Loucy (cell line): Measurements from ENCODE around the gene SUCLG2.

Experiments
- H2AFZ ChIP-seq: fragments of 200-600 bp; sonication (generic); 2 replicates; pipeline ENCODE4 v1.6.0; 2016; ENCODE audit warnings: antibody characterized with exemption, mild to moderate bottlenecking, low read length, moderate library complexity
- H3F3A ChIP-seq: fragments of 200-600 bp; 2 replicates; pipeline ENCODE4 v1.6.0; 2016; ENCODE audit warnings: antibody characterized with exemption, low read depth, mild to moderate bottlenecking
- H3K27me3 ChIP-seq: fragments of 200-600 bp; sonication (generic); 2 replicates; pipeline ENCODE4 v1.6.1; 2014; ENCODE audit warnings: low read length, mild to moderate bottlenecking; ENCODE audit not compliant: insufficient read depth, poor library complexity, severe bottlenecking
- H3K36me3 ChIP-seq: fragments of 200-600 bp; sonication (generic); 2 replicates; pipeline ENCODE4 v1.6.1; 2016; ENCODE audit warnings: low read length; ENCODE audit not compliant: insufficient read depth
- H3K4me1 ChIP-seq: fragments of 200-600 bp; sonication (generic); 2 replicates; pipeline ENCODE4 v1.5.1; 2014; ENCODE audit warnings: low read length, mild to moderate bottlenecking; ENCODE audit not compliant: insufficient read depth, poor library complexity, severe bottlenecking
- H3K4me2 ChIP-seq: fragments of 200-600 bp; sonication (generic); 2 replicates; pipeline ENCODE4 v1.6.0; 2014; ENCODE audit warnings: antibody characterized with exemption, low read length, low read depth, mild to moderate bottlenecking; ENCODE audit not compliant: poor library complexity, severe bottlenecking
- H3K4me3 ChIP-seq: fragments of 200-600 bp; sonication (generic); 2 replicates; pipeline ENCODE4 v1.5.1; 2014; ENCODE audit warnings: low read length, mild to moderate bottlenecking, mixed read lengths; ENCODE audit not compliant: poor library complexity, severe bottlenecking
- H3K79me2 ChIP-seq: fragments of 200-600 bp; sonication (generic); 2 replicates; pipeline ENCODE4 v1.6.1; 2014; ENCODE audit warnings: low read length; ENCODE audit not compliant: insufficient read depth
- H3K9ac ChIP-seq: fragments of 200-600 bp; sonication (generic); 2 replicates; pipeline ENCODE4 v1.6.0; 2014; ENCODE audit warnings: mild to moderate bottlenecking, low read depth, low read length, moderate library complexity; ENCODE audit not compliant: poor library complexity, severe bottlenecking
- H3K9me2 ChIP-seq: fragments of 200-600 bp; sonication (generic); replicated peaks from 2 replicates; pipeline ENCODE4 v1.6.1; 2016; ENCODE audit warnings: low read depth, low read length, mixed read lengths
- H3K9me3 ChIP-seq: fragments of 200-600 bp; sonication (generic); 2 replicates; pipeline ENCODE4 v1.6.1; 2014; ENCODE audit warnings: mild to moderate bottlenecking, antibody characterized with exemption, low read length, low read depth; ENCODE audit not compliant: insufficient read depth
- H4K20me1 ChIP-seq: fragments of 200-600 bp; sonication (generic); 2 replicates; pipeline ENCODE4 v1.6.0; 2014; ENCODE audit warnings: antibody characterized with exemption, low read length, mild to moderate bottlenecking; ENCODE audit not compliant: insufficient read depth, poor library complexity, severe bottlenecking
- CTCF ChIP-seq: fragments of 200-600 bp; sonication (generic); conservative IDR thresholded peaks from 2 replicates; pipeline ENCODE4 v1.5.1; 2014; ENCODE audit warnings: mild to moderate bottlenecking, antibody characterized with exemption, low read length
- EZH2phosphoT487 ChIP-seq: fragments of 200-600 bp; IDR thresholded peaks from 2 replicates; pipeline ENCODE4 v1.6.1; 2018; ENCODE audit warnings: antibody characterized with exemption, mild to moderate bottlenecking, moderate library complexity, borderline replicate concordance

The SUCLG2 gene

GRCh38 chr3:67450153-67450552, 204.3 kb downstream of the SUCLG2 start:
- TF ChIP-seq CTCF (no peak), EZH2phosphoT487 (no peak)

GRCh38 chr3:67447393-67447792, 207.0 kb downstream of the SUCLG2 start:
- TF ChIP-seq CTCF (no peak), EZH2phosphoT487 (no peak)
- Histone ChIP-seq H3K36me3 (no peaks in the 10 kb centered on the region), H4K20me1 (no peaks in the 10 kb centered on the region)

More at GRCh38 chr3:67450153-67450552, 204.3 kb downstream of the SUCLG2 start:
- Histone ChIP-seq H2AFZ (no peak overlapping the region), H3K4me3 (no peak overlapping the region), H3K36me3 (no peaks in the 10 kb centered on the region), H3K9ac (no peak overlapping the region), H3K27me3 (no peaks in the 10 kb centered on the region), H3F3A (no peaks in the 10 kb centered on the region), H3K9me2 (no peaks in the 10 kb centered on the region), H3K79me2 (no peaks in the 10 kb centered on the region), H3K4me1 (no peaks in the 10 kb centered on the region), H3K4me2 (no peak overlapping the region), H4K20me1 (no peaks in the 10 kb centered on the region), H3K9me3 (no peaks in the 10 kb centered on the region)

GRCh38 chr3:67437789-67438188, 216.6 kb downstream of the SUCLG2 start:
- no peak overlapping the region for H3K4me3 ChIP-seq

More at GRCh38 chr3:67447393-67447792, 207.0 kb downstream of the SUCLG2 start:
- Histone ChIP-seq H3K9me2 (no peaks in the 10 kb centered on the region), H3K9me3 (no peaks in the 10 kb centered on the region), H2AFZ (no peak overlapping the region), H3K4me3 (no peak overlapping the region), H3K9ac (no peak overlapping the region), H3K79me2 (no peaks in the 10 kb centered on the region), H3F3A (no peaks in the 10 kb centered on the region), H3K27me3 (no peaks in the 10 kb centered on the region), H3K4me2 (no peak overlapping the region), H3K4me1 (no peaks in the 10 kb centered on the region)

More at GRCh38 chr3:67437789-67438188, 216.6 kb downstream of the SUCLG2 start:
- no peaks in the 10 kb centered on the region for H3K9me3 ChIP-seq
- H3K9ac ChIP-seq, result no peak overlapping the region
- H2AFZ ChIP-seq, result no peak overlapping the region
- no peaks in the 10 kb centered on the region for H3K4me1 ChIP-seq
- H3K27me3 ChIP-seq, result no peaks in the 10 kb centered on the region
- H3F3A ChIP-seq, result no peaks in the 10 kb centered on the region
- no peaks in the 10 kb centered on the region for H3K9me2 ChIP-seq
- no peak for TF ChIP-seq EZH2phosphoT487
- no peak for TF ChIP-seq CTCF
- no peak overlapping the region for H3K4me2 ChIP-seq
- H4K20me1 ChIP-seq, result no peaks in the 10 kb centered on the region
- H3K79me2 ChIP-seq, result no peaks in the 10 kb centered on the region
- H3K36me3 ChIP-seq, result no peaks in the 10 kb centered on the region
